Skeletal muscle tissue (tissue), 4 donors: ENCODE results near the gene KRTAP4-16. TPM values are rescaled to one million over a fixed set of nuclear protein-coding genes. Genes with fewer than 3 reads are reported as not detected.
"Not testable (repeated sequence)": the region's sequence is repeated elsewhere in the genome, so short reads cannot be mapped to it uniquely, and the experiment has no call there.

Experiments
- H3K27ac ChIP-seq: one replicate; pipeline ENCODE4 v1.7.0; 2013; ENCODE audit warnings: mild to moderate bottlenecking, low read depth, low read length, inconsistent platforms
- H3K27me3 ChIP-seq, 3 donors: one replicate each; pipeline ENCODE4 v1.7.0; 2013; ENCODE audit warnings: low read length in 3 of 3; ENCODE audit not compliant: control insufficient read depth in 3 of 3, insufficient read depth in 3 of 3
- H3K36me3 ChIP-seq, 3 donors: one replicate each; pipeline ENCODE4 v1.7.0; 2013; ENCODE audit warnings: low read length in 3 of 3; ENCODE audit not compliant: control insufficient read depth in 3 of 3, insufficient read depth in 3 of 3
- H3K4me1 ChIP-seq, 3 donors: one replicate each; pipeline ENCODE4 v1.7.0; 2013; ENCODE audit warnings: low read length in 3 of 3, mild to moderate bottlenecking in 3 of 3; ENCODE audit not compliant: control insufficient read depth in 3 of 3, insufficient read depth in 3 of 3
- H3K4me3 ChIP-seq, 3 donors: one replicate each; pipeline ENCODE4 v1.7.0; 2013; ENCODE audit warnings: low read length in 3 of 3
- H3K9ac ChIP-seq, 3 donors: one replicate each; pipeline ENCODE4 v1.7.0; 2013; ENCODE audit warnings: low read length in 3 of 3, mild to moderate bottlenecking in 3 of 3, moderate library complexity in 2 of 3, low read depth in 1 of 3
- H3K9me3 ChIP-seq, 3 donors: one replicate each; pipeline ENCODE4 v1.7.0; 2013; ENCODE audit warnings: low read length in 3 of 3; ENCODE audit not compliant: control insufficient read depth in 3 of 3
- total RNA-seq: library from RNA; depleted of rRNA; stranded (reverse); fragments of >200 nt; gene quantifications from one replicate; pipeline ENCODE4 v1.2.3, GENCODE V29; 2014
- donor health status: Osteomylitis.

KRTAP4-16 gene
- total RNA-seq, 1 donor from 2014 or later, result not detected

- Histone ChIP-seq H3K9me3 (peaks cover 0 to 5% (median 0%) of the 10 kb centered on the region in 3 donors), H3K4me3 (no peak within 1 kb of the TSS), H3K4me1 (no peaks in the 10 kb centered on the region), H3K27ac (no peak within 1 kb of the TSS), H3K27me3 (peaks cover 0 to 4% (median 3%) of the 10 kb centered on the region in 3 donors), H3K9ac (no peak within 1 kb of the TSS), H3K36me3 (no peaks in the 10 kb centered on the region)
Measured at GRCh38 chr17:41140360-41141131, 38.5 kb upstream of the KRTAP4-16 start, which contains the start of gene KRTAP4-6. Gene KRTAP4-6 (minus strand): TSS chr17:41140544. CDS start chr17:41140487, 57 bp downstream.

GRCh38 chr17:41139865-41140264 lies 37.9 kb upstream of the KRTAP4-16 start:
- H3K4me3 ChIP-seq, H3K27me3 ChIP-seq, H3K27ac ChIP-seq, H3K36me3 ChIP-seq, H3K4me1 ChIP-seq, H3K9ac ChIP-seq, H3K9me3 ChIP-seq: not testable (repeated sequence)

GRCh38 chr17:41133880-41134735 lies 32.1 kb upstream of the KRTAP4-16 start:
- Histone ChIP-seq H3K9me3 (no peaks in the 10 kb centered on the region), H3K27ac (no peak overlapping the region), H3K36me3 (no peaks in the 10 kb centered on the region), H3K9ac (no peak overlapping the region), H3K4me1 (no peaks in the 10 kb centered on the region), H3K27me3 (no peaks in the 10 kb centered on the region), H3K4me3 (no peak overlapping the region)

GRCh38 chr17:41131979-41132378 lies 30.0 kb upstream of the KRTAP4-16 start:
- H3K4me1 ChIP-seq, result no peaks in the 10 kb centered on the region
- H3K27me3 ChIP-seq, result no peaks in the 10 kb centered on the region

GRCh38 chr17:41127371-41127770 lies 25.4 kb upstream of the KRTAP4-16 start:
- H3K27ac ChIP-seq, result no peak overlapping the region
- no peaks in the 10 kb centered on the region for H3K4me1 ChIP-seq
- peaks cover 0 to 2% (median 0%) of the 10 kb centered on the region in 3 donors for H3K27me3 ChIP-seq
- H3K4me3 ChIP-seq, result no peak overlapping the region
- no peaks in the 10 kb centered on the region for H3K36me3 ChIP-seq
- no peak overlapping the region for H3K9ac ChIP-seq
- H3K9me3 ChIP-seq, result no peaks in the 10 kb centered on the region

More at GRCh38 chr17:41131979-41132378, 30.0 kb upstream of the KRTAP4-16 start:
- Histone ChIP-seq H3K27ac (no peak overlapping the region), H3K9ac (no peak overlapping the region), H3K9me3 (no peaks in the 10 kb centered on the region), H3K4me3 (no peak overlapping the region), H3K36me3 (no peaks in the 10 kb centered on the region)

- H3K27ac ChIP-seq, result no peak overlapping the region
- H3K4me1 ChIP-seq, result no peaks in the 10 kb centered on the region
- H3K36me3 ChIP-seq, result no peaks in the 10 kb centered on the region
- no peak overlapping the region for H3K9ac ChIP-seq
- no peak overlapping the region for H3K4me3 ChIP-seq
- H3K9me3 ChIP-seq, result no peaks in the 10 kb centered on the region
- peaks cover 0 to 2% (median 0%) of the 10 kb centered on the region in 3 donors for H3K27me3 ChIP-seq
Measured at GRCh38 chr17:41126412-41126811, 24.4 kb upstream of the KRTAP4-16 start.

GRCh38 chr17:41125064-41125463 lies 23.1 kb upstream of the KRTAP4-16 start:
- Histone ChIP-seq H3K4me3 (no peak overlapping the region), H3K9ac (no peak overlapping the region), H3K27me3 (peaks cover 0 to 5% (median 0%) of the 10 kb centered on the region in 3 donors), H3K27ac (no peak overlapping the region), H3K36me3 (no peaks in the 10 kb centered on the region), H3K9me3 (no peaks in the 10 kb centered on the region), H3K4me1 (no peaks in the 10 kb centered on the region)

- H3K27ac ChIP-seq, H3K27me3 ChIP-seq, H3K4me1 ChIP-seq, H3K36me3 ChIP-seq, H3K9ac ChIP-seq, H3K4me3 ChIP-seq, H3K9me3 ChIP-seq: not testable (repeated sequence)
Measured at GRCh38 chr17:41123991-41124371, 22.0 kb upstream of the KRTAP4-16 start, which contains the start of gene KRTAP4-12. Gene KRTAP4-12 (minus strand): TSS chr17:41124182. CDS start chr17:41124122, 60 bp downstream.

- H3K9ac ChIP-seq, H3K27me3 ChIP-seq, H3K9me3 ChIP-seq, H3K4me1 ChIP-seq, H3K36me3 ChIP-seq, H3K27ac ChIP-seq, H3K4me3 ChIP-seq: not testable (repeated sequence)
Measured at GRCh38 chr17:41123292-41123990, 21.4 kb upstream of the KRTAP4-16 start.
